RWPE2 (cell line): Measurements from ENCODE around the gene ARHGAP32.

Experiments
- ATAC-seq: fragments of 200-7000 bp; cut with Tn5 transposase; 3 replicates; pipeline ENCODE4 v1.9.1; 2021; ENCODE audit warnings: low read depth
- DNase-seq: peaks from one replicate; pipeline ENCODE4 v3.0.0-alpha.2; 2020; ENCODE audit warnings: low spot score
- H3K27ac ChIP-seq: fragments of 450-650 bp; 2 replicates; pipeline ENCODE4 v1.5.1; 2017; ENCODE audit warnings: mild to moderate bottlenecking; ENCODE audit not compliant: poor library complexity, severe bottlenecking
- H3K27me3 ChIP-seq: fragments of 250-450 bp; sonication (Bioruptor Pico); 2 replicates; pipeline ENCODE4 v1.5.1; 2021; ENCODE audit warnings: mild to moderate bottlenecking, moderate library complexity; ENCODE audit not compliant: insufficient read depth, poor library complexity, severe bottlenecking
- H3K36me3 ChIP-seq: fragments of 250-450 bp; sonication (Bioruptor Pico); 2 replicates; pipeline ENCODE4 v1.5.1; 2020; ENCODE audit warnings: low read depth, mild to moderate bottlenecking, moderate library complexity
- H3K4me1 ChIP-seq: fragments of 250-450 bp; sonication (Bioruptor Pico); 2 replicates; pipeline ENCODE4 v1.5.1; 2021; ENCODE audit warnings: mild to moderate bottlenecking, moderate library complexity; ENCODE audit not compliant: insufficient read depth, poor library complexity, severe bottlenecking
- H3K4me3 ChIP-seq: fragments of 250-450 bp; sonication (Bioruptor Pico); 2 replicates; pipeline ENCODE4 v1.5.1; 2021; ENCODE audit warnings: mild to moderate bottlenecking, moderate library complexity; ENCODE audit not compliant: severe bottlenecking
- H3K9me3 ChIP-seq: fragments of 250-450 bp; sonication (Bioruptor Pico); 2 replicates; pipeline ENCODE4 v1.5.1; 2021; ENCODE audit warnings: mild to moderate bottlenecking, moderate library complexity; ENCODE audit not compliant: severe bottlenecking
- TF ChIP-seq, protein P1 (sequence below): fragments of 450-650 bp; IDR thresholded peaks from one replicate; pipeline ENCODE4 v1.5.1; 2017; ENCODE audit warnings: mild to moderate bottlenecking, moderate library complexity; ENCODE audit not compliant: poor library complexity, severe bottlenecking

The ARHGAP32 gene

GRCh38 chr11:129119036-129119435, 73.1 kb downstream of the ARHGAP32 start:
- peaks cover 7% of the 10 kb centered on the region; the same call in 1 of the 2 replicates for H3K36me3 ChIP-seq
- ATAC-seq = no peak
- no peak for DNase-seq
- peaks cover 15% of the 10 kb centered on the region for H3K4me1 ChIP-seq
- TF ChIP-seq, protein P1, sequence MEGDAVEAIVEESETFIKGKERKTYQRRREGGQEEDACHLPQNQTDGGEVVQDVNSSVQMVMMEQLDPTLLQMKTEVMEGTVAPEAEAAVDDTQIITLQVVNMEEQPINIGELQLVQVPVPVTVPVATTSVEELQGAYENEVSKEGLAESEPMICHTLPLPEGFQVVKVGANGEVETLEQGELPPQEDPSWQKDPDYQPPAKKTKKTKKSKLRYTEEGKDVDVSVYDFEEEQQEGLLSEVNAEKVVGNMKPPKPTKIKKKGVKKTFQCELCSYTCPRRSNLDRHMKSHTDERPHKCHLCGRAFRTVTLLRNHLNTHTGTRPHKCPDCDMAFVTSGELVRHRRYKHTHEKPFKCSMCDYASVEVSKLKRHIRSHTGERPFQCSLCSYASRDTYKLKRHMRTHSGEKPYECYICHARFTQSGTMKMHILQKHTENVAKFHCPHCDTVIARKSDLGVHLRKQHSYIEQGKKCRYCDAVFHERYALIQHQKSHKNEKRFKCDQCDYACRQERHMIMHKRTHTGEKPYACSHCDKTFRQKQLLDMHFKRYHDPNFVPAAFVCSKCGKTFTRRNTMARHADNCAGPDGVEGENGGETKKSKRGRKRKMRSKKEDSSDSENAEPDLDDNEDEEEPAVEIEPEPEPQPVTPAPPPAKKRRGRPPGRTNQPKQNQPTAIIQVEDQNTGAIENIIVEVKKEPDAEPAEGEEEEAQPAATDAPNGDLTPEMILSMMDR = no peak
- no peak overlapping the region for H3K27ac ChIP-seq
- H3K4me3 ChIP-seq = no peak overlapping the region
- H3K9me3 ChIP-seq = no peaks in the 10 kb centered on the region
- no peaks in the 10 kb centered on the region for H3K27me3 ChIP-seq

DNA sequence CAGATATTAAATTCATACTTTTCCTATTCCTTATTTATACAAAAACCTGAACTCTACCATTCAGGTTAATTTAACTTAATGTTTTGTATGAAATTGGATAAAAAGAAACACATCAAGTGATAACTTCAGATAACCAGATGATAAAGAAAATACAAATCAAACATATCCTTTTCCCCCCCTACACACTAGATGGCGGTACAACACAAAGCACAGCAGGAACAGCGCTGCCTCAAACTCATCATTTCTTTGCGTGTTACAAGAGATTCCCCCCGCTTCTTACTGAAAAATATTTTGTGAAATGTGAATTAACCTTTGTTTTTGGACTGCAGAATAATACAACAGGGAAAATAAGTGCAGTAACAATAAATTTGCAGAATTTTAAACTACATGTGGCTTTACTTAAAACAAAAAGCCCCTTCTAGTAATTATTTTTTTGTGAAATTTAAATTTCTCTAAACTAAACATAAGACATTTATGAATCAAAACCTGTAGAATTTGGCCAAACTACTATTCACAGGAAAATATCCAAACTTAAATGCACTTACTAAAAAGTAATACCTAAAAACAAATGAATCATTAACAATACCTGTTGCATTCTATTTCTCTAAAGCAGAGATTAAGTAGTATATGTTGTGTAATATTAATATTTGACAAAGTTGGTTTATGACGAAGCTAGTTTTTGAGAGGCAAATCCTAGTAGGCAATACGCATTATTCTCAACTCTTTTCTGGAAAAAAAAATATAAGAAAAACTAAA, 74.4 kb downstream of the ARHGAP32 start:
- Histone ChIP-seq H3K4me3 (no peak overlapping the region), H3K4me1 (peaks cover 15% of the 10 kb centered on the region), H3K9me3 (no peaks in the 10 kb centered on the region), H3K27me3 (no peaks in the 10 kb centered on the region), H3K27ac (no peak overlapping the region), H3K36me3 (no peaks in the 10 kb centered on the region)
- ATAC-seq (peak; percentile 44; the same call in 1 of the 3 replicates), DNase-seq (no peak)
- TF ChIP-seq, protein P1 = peak; percentile 98

DNA sequence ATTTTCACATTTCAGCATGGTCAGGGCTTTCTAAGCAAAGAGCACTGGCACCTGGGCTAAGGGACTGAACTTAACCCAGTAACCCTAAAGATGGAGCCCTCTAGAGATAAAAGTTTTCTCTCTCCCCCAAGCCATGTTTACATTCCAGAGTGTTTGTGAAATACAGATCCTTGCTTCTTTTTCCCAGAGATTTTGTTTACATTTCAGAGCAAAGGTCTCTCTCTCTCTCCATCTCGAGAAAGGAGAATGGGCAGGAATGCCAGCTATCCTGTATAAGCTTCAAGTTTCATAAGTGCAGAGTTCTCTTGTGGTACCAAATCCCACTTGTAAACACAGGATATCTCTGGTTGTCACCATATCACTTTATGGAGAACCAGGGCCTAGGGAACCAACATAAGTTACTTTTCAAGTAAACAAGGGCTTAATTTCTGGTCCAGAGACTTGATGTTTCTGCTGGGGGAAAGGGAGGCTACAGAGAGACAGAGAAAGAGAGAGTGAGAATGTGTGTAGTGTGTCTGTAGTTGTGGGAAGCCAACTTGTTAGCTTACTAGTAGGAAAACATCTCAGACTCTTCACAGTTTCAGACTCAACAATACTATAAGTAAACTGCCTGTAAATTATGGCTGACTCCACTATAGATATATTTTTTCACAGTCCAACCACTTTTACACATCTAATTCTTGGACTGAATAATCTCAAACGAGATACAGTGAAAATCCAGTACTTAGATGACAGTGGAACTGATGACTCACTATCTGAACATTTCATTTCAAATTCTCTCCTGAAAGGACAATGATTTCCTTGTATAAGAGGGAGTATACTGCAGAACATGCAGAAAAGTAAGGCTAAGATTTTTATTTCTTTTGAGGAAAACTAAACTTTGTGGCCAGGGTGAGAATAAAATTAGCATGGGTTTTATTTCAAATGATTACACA, 76.2 kb downstream of the ARHGAP32 start:
- Histone ChIP-seq H3K9me3 (no peaks in the 10 kb centered on the region), H3K27me3 (no peaks in the 10 kb centered on the region), H3K4me3 (no peak overlapping the region), H3K36me3 (no peaks in the 10 kb centered on the region), H3K4me1 (peaks cover 15% of the 10 kb centered on the region), H3K27ac (no peak overlapping the region)
- TF ChIP-seq, protein P1 = no peak
- ATAC-seq (peak; percentile 56; the same call in 2 of the 3 replicates), DNase-seq (no peak)

DNA sequence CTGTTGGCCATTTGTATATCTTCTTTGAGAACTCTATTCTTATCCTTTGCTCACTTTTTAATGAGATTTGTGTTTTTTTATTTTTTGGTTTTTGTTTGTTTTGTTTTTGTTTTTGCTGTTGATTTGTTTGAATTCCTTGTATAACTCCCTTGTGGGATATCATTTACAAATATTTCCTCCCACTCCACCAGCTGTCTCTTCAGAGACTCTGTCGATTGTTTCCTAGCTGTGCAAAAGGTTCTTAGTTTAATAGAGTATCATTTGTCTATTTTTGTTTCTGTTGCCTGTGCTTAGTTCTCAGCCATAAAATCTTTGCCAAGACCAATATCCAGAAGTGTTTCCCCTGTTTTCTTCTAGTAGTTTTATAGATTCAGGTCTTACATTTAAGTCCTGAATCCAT, 82.4 kb downstream of the ARHGAP32 start:
- no peaks in the 10 kb centered on the region for H3K4me1 ChIP-seq
- TF ChIP-seq, protein P1 = no peak
- no peaks in the 10 kb centered on the region for H3K27me3 ChIP-seq
- ATAC-seq (no peak), DNase-seq (no peak)
- no peaks in the 10 kb centered on the region for H3K9me3 ChIP-seq
- H3K4me3 ChIP-seq = no peak overlapping the region
- H3K36me3 ChIP-seq = no peaks in the 10 kb centered on the region
- no peak overlapping the region for H3K27ac ChIP-seq
